H1 (cell line): Measurements from ENCODE around the gene PRLHR. TPM values are rescaled to one million over a fixed set of nuclear protein-coding genes. Genes with fewer than 3 reads are reported as not detected.

ENCODE experiments used
- polyA plus RNA-seq, 7 experiments: library from polyadenylated mRNA; depleted of rRNA in 3 of 7; stranded (reverse) in 5 of 7; unstranded in 2 of 7; fragments of >200 nt in 5 of 7; fragments of 200-250 nt in 2 of 7; gene quantifications; 1 replicate in 5 of 7; 2 replicates in 1 of 7; 4 replicates in 1 of 7; pipeline versions ENCODE4 v1.2.1 to v1.2.3, GENCODE V29; 2011 to 2013; ENCODE audit warnings: missing spikeins in 2 of 7, mixed read lengths in 2 of 7
- total RNA-seq: library from RNA; stranded (reverse); fragmentation: NEBNext Ultra II Directional; extraction: Animal tissue kit (Norgen Biotek cat#: 25700); gene quantifications from 2 replicates; pipeline ENCODE4 v1.2.1, GENCODE V29; 2021

PRLHR gene
- total and polyA plus RNA-seq, 2 of the 8 experiments (the other 6 are each of a cell fraction or from before 2014, with no cell fraction given), result not detected

Other genes with a start within 250 kb of the PRLHR start
- 34.2 and 43.9 TPM in 2 replicates for gene CACUL1, start 159.3 kb upstream of the PRLHR start, total RNA-seq
- gene CACUL1, start 159.3 kb upstream of the PRLHR start, polyA plus RNA-seq (2011; rRNA removed), result 4.7 and 6.5 TPM in 2 replicates